Activated naive CD4-positive, alpha-beta T cell (primary cell): Measurements from ENCODE around the gene GNG7.
"Not testable (repeated sequence)": the region's sequence is repeated elsewhere in the genome, so short reads cannot be mapped to it uniquely, and the experiment has no call there.

ENCODE experiments used
- DNase-seq, 4 experiments: peaks; one replicate each; lab custom pipeline; 2025; lab: John Stamatoyannopoulos, UW

GNG7 gene

GRCh38 chr19:2713170-2713569 is 10.7 kb upstream of the GNG7 start:
- not testable (repeated sequence) for DNase-seq

GRCh38 chr19:2711875-2712205 is 9.3 kb upstream of the GNG7 start:
- no peak for DNase-seq

- DNase-seq = no peak
Measured at GRCh38 chr19:2711172-2711874, 8.8 kb upstream of the GNG7 start.

- DNase-seq = no peak
Measured at GRCh38 chr19:2706251-2706650, 3.8 kb upstream of the GNG7 start.

- DNase-seq = no peak
Measured at GRCh38 chr19:2703691-2704216, 1.3 kb upstream of the GNG7 start.

- DNase-seq = no peak
Measured at GRCh38 chr19:2703077-2703437, 563 bp upstream of the GNG7 start.

- no peak for DNase-seq
Measured at GRCh38 chr19:2701361-2702169, 929 bp downstream of the GNG7 start.

GRCh38 chr19:2700660-2701360 is 1.7 kb downstream of the GNG7 start:
- no peak for DNase-seq

GRCh38 chr19:2699413-2700140 is 2.9 kb downstream of the GNG7 start:
- no peak for DNase-seq

- DNase-seq = no peak
Measured at GRCh38 chr19:2694196-2694595, 8.3 kb downstream of the GNG7 start.

- no peak for DNase-seq
Measured at GRCh38 chr19:2693492-2694160, 8.9 kb downstream of the GNG7 start.

- DNase-seq = no peak
Measured at GRCh38 chr19:2691951-2692350, 10.5 kb downstream of the GNG7 start.

- no peak for DNase-seq
Measured at GRCh38 chr19:2690856-2691255, 11.6 kb downstream of the GNG7 start.

- no peak for DNase-seq
Measured at GRCh38 chr19:2686360-2686759, 16.1 kb downstream of the GNG7 start.

- DNase-seq = no peak
Measured at GRCh38 chr19:2685204-2685704, 17.2 kb downstream of the GNG7 start.

GRCh38 chr19:2683430-2684003 is 19.0 kb downstream of the GNG7 start:
- DNase-seq = no peak

- no peak for DNase-seq
Measured at GRCh38 chr19:2680808-2681207, 21.7 kb downstream of the GNG7 start.

- DNase-seq = no peak
Measured at GRCh38 chr19:2679439-2679838, 23.1 kb downstream of the GNG7 start.

- DNase-seq = not testable (repeated sequence)
Measured at GRCh38 chr19:2678948-2679347, 23.5 kb downstream of the GNG7 start.

- no peak for DNase-seq
Measured at GRCh38 chr19:2678044-2678671, 24.3 kb downstream of the GNG7 start.

GRCh38 chr19:2676823-2677222 is 25.7 kb downstream of the GNG7 start:
- no peak for DNase-seq
